AG09309 (cell line): ENCODE data around the gene SSC5D.
"Not testable (repeated sequence)": the region's sequence is repeated elsewhere in the genome, so short reads cannot be mapped to it uniquely, and the experiment has no call there.

Source experiments
- DNase-seq: peaks from one replicate; pipeline ENCODE4 v3.0.0-alpha.2; 2010; ENCODE audit warnings: low read depth
- H3K4me3 ChIP-seq: 2 replicates; pipeline ENCODE4 v1.5.1; 2011; ENCODE audit warnings: mild to moderate bottlenecking, low read depth, low read length, moderate library complexity; ENCODE audit not compliant: control insufficient read depth
- TF ChIP-seq, protein P1 (sequence below): IDR thresholded peaks from 2 replicates; pipeline ENCODE4 v1.5.1; 2011; ENCODE audit warnings: mild to moderate bottlenecking, low read depth, low read length, inconsistent platforms; ENCODE audit not compliant: insufficient read depth, control insufficient read depth; ENCODE audit errors: missing control alignments

SSC5D gene

DNA sequence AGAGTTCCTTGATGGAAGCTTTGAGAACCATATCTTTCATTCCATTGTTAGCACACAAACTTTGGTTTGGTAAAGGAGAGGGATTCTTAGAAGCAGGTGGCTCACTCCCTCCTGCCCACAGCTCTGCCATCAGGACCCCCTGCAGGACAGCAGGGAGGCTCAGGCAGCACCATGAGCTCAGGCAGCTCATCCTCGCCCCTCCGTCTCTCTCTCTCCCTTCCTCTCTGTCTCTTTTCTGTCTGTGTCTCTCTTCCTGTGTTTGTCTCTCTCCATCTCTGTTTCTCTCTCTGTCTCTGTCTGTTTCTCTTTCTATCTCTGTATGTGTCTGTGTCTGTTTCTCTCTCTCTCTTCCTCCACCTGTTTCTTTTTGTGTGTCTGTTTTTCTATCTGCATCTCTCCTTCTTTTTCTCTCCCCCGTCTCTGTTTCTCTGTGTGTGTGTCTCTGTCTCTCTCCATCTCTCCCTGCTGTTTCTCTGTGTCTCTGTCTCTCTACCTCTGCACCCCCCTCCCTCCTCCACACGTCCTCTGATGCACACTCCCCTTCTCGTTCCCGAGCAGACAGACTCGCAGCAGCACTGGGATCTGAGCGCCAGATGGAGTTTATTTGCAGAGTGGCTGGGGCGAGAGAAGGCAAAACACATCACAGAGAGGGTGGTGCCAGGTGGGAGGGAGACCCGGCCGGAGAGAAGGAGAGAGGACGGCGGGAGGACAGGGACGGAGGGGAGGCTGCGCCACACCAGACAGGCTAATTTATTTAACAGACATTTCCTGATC, 40.0 kb downstream of the SSC5D start:
- no peak overlapping the region for H3K4me3 ChIP-seq
- TF ChIP-seq, protein P1, sequence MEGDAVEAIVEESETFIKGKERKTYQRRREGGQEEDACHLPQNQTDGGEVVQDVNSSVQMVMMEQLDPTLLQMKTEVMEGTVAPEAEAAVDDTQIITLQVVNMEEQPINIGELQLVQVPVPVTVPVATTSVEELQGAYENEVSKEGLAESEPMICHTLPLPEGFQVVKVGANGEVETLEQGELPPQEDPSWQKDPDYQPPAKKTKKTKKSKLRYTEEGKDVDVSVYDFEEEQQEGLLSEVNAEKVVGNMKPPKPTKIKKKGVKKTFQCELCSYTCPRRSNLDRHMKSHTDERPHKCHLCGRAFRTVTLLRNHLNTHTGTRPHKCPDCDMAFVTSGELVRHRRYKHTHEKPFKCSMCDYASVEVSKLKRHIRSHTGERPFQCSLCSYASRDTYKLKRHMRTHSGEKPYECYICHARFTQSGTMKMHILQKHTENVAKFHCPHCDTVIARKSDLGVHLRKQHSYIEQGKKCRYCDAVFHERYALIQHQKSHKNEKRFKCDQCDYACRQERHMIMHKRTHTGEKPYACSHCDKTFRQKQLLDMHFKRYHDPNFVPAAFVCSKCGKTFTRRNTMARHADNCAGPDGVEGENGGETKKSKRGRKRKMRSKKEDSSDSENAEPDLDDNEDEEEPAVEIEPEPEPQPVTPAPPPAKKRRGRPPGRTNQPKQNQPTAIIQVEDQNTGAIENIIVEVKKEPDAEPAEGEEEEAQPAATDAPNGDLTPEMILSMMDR = peak; percentile 38
- DNase-seq = no peak

GRCh38 chr19:55529636-55530234, 41.5 kb downstream of the SSC5D start:
- DNase-seq = no peak
- H3K4me3 ChIP-seq = no peak overlapping the region
- TF ChIP-seq, protein P1 = no peak

DNA sequence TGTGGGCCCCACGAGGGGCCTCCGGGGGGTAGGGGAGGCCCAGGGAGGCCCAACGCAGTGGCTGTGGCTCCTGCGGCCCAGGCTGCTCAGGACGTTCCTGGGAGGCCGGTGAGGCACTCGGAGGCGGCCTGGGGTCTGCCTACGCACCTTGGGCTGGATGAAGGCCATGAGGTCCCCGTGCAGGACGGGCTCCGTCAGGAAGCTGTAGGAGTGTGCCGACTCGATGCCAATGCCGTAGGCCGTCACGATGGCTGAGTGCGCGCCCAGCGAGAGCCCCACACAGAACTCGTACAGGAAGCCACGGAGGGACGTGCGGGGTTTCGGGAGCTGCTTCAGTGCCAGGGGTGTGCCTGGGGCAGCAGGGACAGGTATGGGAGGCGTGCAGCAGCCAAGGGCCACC, 42.8 kb downstream of the SSC5D start:
- no peak overlapping the region for H3K4me3 ChIP-seq
- TF ChIP-seq, protein P1 = no peak
- DNase-seq = no peak

GRCh38 chr19:55534280-55534679, 46.0 kb downstream of the SSC5D start:
- not testable (repeated sequence) for DNase-seq, H3K4me3 ChIP-seq

DNA sequence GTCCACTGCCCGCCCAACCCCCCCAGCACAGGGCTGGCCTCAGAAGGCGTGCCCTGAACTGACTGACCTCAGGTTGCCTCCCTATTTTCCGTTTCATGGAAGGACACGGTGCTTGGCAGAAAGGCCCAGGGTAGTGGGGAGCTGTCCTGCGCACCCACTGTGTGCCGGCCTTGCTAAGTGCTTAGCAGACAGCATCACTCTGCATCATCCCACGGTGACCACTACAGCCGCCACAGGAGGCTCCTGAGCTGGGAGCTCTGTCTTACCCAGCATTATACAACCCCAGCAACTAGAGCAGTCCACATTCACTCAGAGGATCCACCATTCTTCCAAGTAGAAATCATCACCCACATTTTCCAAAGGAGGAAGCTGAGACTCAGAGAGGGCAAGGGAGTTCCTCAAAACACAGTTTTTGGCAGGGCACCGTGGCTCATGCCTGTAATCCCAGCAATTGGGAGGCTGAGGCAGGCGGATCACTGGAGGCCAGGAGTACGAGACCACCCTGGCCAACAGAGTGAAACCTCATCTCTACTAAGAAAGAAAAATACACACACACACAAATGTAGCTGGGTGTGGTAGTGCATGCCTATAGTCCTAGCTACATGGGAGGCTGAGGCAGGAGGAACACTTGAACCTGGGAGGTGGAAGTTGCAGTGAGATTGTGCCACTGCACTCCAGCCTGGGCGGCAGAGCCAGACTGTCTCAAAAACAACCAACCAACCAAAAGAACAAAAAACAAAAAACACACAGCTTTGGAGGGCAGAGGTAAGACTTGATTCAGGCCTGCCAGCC, 47.1 kb downstream of the SSC5D start:
- no peak overlapping the region for H3K4me3 ChIP-seq
- no peak for DNase-seq
- TF ChIP-seq, protein P1 = no peak

- TF ChIP-seq, protein P1 = no peak
- no peak for DNase-seq
- no peak overlapping the region for H3K4me3 ChIP-seq
Measured at GRCh38 chr19:55535965-55536350, 47.7 kb downstream of the SSC5D start.

- DNase-seq = no peak
- H3K4me3 ChIP-seq = no peak overlapping the region
- TF ChIP-seq, protein P1 = no peak
Measured at GRCh38 chr19:55536366-55536765, 48.1 kb downstream of the SSC5D start.
